ENCODE data around the gene KCNQ1OT1. TPM values are rescaled to one million over a fixed set of nuclear protein-coding genes. Genes with fewer than 3 reads are reported as not detected.

Gene KCNQ1OT1
- total RNA-seq, 2 donors from 2014 or later = 0.52 to 1.1 TPM

GRCh38 chr11:2590131-2590964 is 109.4 kb downstream of the KCNQ1OT1 start:
- ATAC-seq (no peak), DNase-seq (ENCODE audit: low spot score) (no peak)
- H3K9me3 Mint-ChIP-seq = no peaks in the 10 kb centered on the region
- H3K36me3 Mint-ChIP-seq = no peaks in the 10 kb centered on the region
- no peaks in the 10 kb centered on the region for H3K4me1 Mint-ChIP-seq (ENCODE audit: low read depth in 2 of 2)
- H3K27me3 Mint-ChIP-seq = peaks cover 12 to 14% of the 10 kb centered on the region in 2 donors
- no peak overlapping the region for H3K27ac Mint-ChIP-seq
- no peak overlapping the region for H3K4me3 Mint-ChIP-seq

GRCh38 chr11:2589538-2589934 is 110.3 kb downstream of the KCNQ1OT1 start:
- Mint-ChIP-seq H3K27me3 (peaks cover 9 to 10% of the 10 kb centered on the region in 2 donors), H3K27ac (no peak overlapping the region), H3K4me3 (no peak overlapping the region), H3K4me1 (ENCODE audit: low read depth in 2 of 2) (no peaks in the 10 kb centered on the region), H3K36me3 (no peaks in the 10 kb centered on the region), H3K9me3 (no peaks in the 10 kb centered on the region)
- ATAC-seq (no peak), DNase-seq (ENCODE audit: low spot score) (no peak)

DNA sequence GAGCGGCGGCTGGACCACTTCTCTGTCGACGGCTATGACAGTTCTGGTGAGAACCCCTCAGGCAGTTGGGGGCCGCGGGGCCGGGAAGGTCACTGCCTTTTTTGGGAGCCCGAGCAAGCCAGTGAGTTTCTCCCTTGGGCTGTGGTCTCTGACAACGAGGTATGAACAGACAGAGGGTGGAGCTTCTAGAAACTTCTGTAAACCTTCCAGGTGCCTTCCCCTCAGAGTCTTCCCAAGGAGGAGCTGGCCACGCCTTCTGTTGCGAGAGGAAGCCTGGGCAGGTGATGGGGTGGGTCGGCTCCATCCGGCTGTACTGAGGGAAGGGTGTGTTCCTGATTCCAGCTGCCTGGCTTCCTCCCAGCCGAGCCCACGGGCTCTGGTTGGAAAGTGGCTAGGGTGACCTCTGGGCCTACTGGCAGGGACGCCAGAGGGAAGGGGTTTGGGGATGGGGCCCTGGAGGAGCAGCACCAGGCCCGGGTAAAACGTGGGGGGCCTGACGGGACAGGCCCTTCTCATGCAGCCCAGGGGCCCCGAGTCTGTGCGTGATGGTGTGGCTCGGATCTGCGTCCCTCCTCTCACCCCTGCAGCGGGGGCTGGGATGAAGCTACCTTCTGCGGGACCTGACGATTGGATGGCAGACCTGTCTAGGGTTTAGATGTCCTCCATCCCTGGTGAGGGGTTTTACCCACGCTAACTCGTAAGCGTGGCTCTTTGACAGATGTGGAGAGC is 110.8 kb downstream of the KCNQ1OT1 start:
- Mint-ChIP-seq H3K9me3 (no peaks in the 10 kb centered on the region), H3K4me1 (ENCODE audit: low read depth in 2 of 2) (no peaks in the 10 kb centered on the region), H3K36me3 (no peaks in the 10 kb centered on the region), H3K27ac (no peak overlapping the region), H3K27me3 (peaks cover 4% of the 10 kb centered on the region in 2 donors), H3K4me3 (no peak overlapping the region)
- DNase-seq (ENCODE audit: low spot score) (no peak), ATAC-seq (no peak)

DNA sequence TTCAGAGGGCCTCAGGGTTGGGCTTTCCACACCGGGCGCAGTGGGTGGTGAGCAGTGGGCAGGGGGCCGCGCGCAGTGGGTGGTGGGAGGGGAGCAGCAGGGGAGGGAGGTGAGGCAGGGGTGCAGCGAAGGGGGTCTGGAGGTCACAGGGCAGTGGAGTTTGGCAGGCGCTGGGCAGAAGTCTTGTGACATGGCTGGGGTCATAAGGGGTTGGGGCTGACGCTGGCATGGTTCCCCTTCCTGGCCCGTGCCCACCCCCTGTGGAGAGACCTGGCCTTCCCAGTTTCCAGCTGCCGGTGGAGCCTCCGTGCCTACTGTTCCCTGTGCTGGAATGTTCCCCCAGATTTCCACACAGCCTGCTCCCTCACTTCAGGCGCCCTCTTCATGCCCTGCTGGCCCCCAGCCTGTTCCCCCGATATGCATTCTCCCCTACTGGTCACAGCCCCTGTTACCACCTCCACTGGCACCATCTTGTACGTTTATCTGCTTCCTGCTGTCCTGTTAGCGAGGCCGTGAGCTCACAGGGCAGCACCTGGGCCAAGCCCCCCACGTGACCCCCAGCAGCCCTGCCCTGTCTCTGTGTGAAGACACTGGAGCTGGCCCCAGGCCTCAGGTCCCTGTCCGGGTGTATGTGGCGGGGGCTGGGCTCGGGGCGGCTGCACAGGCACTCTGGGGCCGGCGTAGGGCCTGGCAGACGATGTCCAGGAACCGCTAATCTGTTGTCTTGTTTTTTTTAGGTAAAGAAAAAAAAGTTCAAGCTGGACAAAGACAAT is 111.6 kb downstream of the KCNQ1OT1 start:
- Mint-ChIP-seq H3K36me3 (no peaks in the 10 kb centered on the region), H3K4me1 (ENCODE audit: low read depth in 2 of 2) (no peaks in the 10 kb centered on the region), H3K27me3 (no peaks in the 10 kb centered on the region), H3K4me3 (no peak overlapping the region), H3K9me3 (no peaks in the 10 kb centered on the region), H3K27ac (no peak overlapping the region)
- DNase-seq (ENCODE audit: low spot score) = peak; percentile 57
- ATAC-seq = no peak

GRCh38 chr11:2587132-2587930 is 112.5 kb downstream of the KCNQ1OT1 start:
- Mint-ChIP-seq H3K36me3 (no peaks in the 10 kb centered on the region), H3K27ac (no peak overlapping the region), H3K9me3 (no peaks in the 10 kb centered on the region), H3K4me1 (ENCODE audit: low read depth in 2 of 2) (no peaks in the 10 kb centered on the region), H3K27me3 (no peaks in the 10 kb centered on the region), H3K4me3 (no peak overlapping the region)
- peak; percentile 49 for DNase-seq (ENCODE audit: low spot score)
- ATAC-seq = peak in 1 of 2 donors; percentile 2

- ATAC-seq (no peak), DNase-seq (ENCODE audit: low spot score) (peak; percentile 39)
- H3K27ac Mint-ChIP-seq = no peak overlapping the region
- no peak overlapping the region for H3K4me3 Mint-ChIP-seq
- H3K36me3 Mint-ChIP-seq = no peaks in the 10 kb centered on the region
- H3K9me3 Mint-ChIP-seq = no peaks in the 10 kb centered on the region
- no peaks in the 10 kb centered on the region for H3K4me1 Mint-ChIP-seq (ENCODE audit: low read depth in 2 of 2)
- no peaks in the 10 kb centered on the region for H3K27me3 Mint-ChIP-seq
Observed at GRCh38 chr11:2586793-2587131, 113.0 kb downstream of the KCNQ1OT1 start.

DNA sequence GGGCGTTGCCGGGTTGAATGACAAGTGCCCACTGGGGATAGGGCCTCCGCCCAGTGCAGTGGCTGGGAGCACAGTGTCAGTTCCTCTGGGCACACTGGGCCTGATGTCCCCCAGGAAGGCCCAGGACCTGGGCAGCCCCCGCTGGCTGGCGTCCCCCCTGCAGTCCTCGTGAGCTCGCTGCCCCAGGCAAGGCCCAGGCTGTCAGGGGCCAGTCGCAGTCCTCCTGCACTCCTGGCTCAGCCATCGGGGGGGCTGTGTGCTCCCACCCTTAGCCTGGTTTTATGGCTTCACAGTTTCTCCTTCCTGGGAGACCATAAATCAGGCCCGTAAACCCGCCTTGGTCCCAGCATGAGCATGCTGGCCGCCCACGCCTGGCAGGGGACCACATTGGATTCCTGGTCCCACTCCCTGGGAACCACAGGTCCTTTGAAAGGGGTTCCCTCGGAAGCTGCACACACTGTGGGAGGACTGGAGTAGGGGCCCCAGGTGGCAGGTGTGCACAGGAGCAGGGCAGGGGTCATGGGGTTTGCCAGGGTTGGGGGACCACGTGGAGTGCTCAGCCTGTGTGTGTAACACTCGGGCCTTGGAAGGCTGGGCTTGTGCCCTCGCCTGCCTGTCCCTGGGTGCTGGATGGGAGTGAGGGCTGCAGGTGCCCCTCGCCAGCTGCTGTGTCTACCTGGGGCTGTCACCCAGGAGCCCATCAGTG is 113.6 kb downstream of the KCNQ1OT1 start:
- Mint-ChIP-seq H3K4me3 (no peak overlapping the region), H3K27me3 (no peaks in the 10 kb centered on the region)
- peak; percentile 50 for DNase-seq (ENCODE audit: low spot score)

DNA sequence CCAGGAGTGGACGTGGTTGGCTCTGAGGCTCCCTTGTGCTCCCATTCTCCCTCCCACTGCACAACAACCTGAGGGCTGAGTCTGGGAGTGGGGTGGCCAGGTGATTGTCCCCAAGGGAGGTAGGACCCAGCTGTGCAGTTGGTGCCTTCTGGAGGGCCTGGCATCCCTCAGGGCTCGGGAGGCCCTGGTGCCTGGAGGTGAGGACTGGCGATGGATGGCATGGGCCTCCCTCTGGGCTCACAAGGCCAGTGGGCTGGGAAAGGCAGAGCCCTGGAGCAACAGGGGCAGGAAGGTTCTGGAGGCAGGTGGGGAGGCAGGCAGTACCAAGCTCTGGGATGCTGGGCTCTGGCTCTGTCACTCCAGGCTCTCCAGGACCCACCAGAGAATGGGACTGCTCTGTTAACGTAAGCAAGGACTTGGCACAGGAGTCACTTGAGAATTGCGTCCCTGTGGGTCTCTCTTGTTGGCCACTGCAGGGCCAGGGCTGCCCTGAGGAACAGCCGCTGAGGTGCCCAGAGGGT is 114.2 kb downstream of the KCNQ1OT1 start:
- Mint-ChIP-seq H3K27me3 (no peaks in the 10 kb centered on the region), H3K9me3 (no peaks in the 10 kb centered on the region), H3K4me1 (ENCODE audit: low read depth in 2 of 2) (no peaks in the 10 kb centered on the region), H3K36me3 (no peaks in the 10 kb centered on the region), H3K27ac (no peak overlapping the region), H3K4me3 (no peak overlapping the region)
- ATAC-seq = no peak
- DNase-seq (ENCODE audit: low spot score) = no peak

More for the DNA sequence above, 113.6 kb downstream of the KCNQ1OT1 start:
- ATAC-seq = no peak
- Mint-ChIP-seq H3K4me1 (ENCODE audit: low read depth in 2 of 2) (no peaks in the 10 kb centered on the region), H3K9me3 (no peaks in the 10 kb centered on the region), H3K27ac (no peak overlapping the region), H3K36me3 (no peaks in the 10 kb centered on the region)

GRCh38 chr11:2584812-2585565 is 114.8 kb downstream of the KCNQ1OT1 start:
- H3K4me1 Mint-ChIP-seq (ENCODE audit: low read depth in 2 of 2) = no peaks in the 10 kb centered on the region
- DNase-seq (ENCODE audit: low spot score) = peak; percentile 47
- no peaks in the 10 kb centered on the region for H3K27me3 Mint-ChIP-seq
- no peak overlapping the region for H3K4me3 Mint-ChIP-seq
- ATAC-seq = no peak
- H3K36me3 Mint-ChIP-seq = no peaks in the 10 kb centered on the region
- H3K27ac Mint-ChIP-seq = no peak overlapping the region
- H3K9me3 Mint-ChIP-seq = no peaks in the 10 kb centered on the region

- Mint-ChIP-seq H3K36me3 (no peaks in the 10 kb centered on the region), H3K27me3 (no peaks in the 10 kb centered on the region), H3K9me3 (no peaks in the 10 kb centered on the region), H3K27ac (no peak overlapping the region), H3K4me1 (ENCODE audit: low read depth in 2 of 2) (no peaks in the 10 kb centered on the region), H3K4me3 (no peak overlapping the region)
- ATAC-seq (no peak), DNase-seq (ENCODE audit: low spot score) (no peak)
Observed at GRCh38 chr11:2584434-2584811, 115.4 kb downstream of the KCNQ1OT1 start.

DNA sequence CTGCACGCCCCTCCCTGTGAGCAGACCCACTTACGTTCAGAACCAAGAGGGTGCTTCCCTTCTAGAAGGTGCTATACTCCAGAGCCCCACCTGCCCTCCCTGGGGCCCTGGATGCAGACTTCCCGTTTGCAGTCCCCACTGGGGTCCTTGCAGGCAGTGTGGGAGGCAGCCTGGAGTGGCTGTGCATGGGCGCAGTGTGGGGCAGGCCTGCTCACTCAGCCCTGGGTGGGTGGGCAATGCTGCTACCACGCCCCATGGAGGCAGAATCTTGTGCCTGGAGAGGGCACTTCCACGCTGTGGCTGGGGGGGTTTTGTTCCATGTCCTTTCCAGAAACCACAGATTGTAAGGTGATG is 116.2 kb downstream of the KCNQ1OT1 start:
- ATAC-seq (no peak), DNase-seq (ENCODE audit: low spot score) (peak; percentile 57)
- no peaks in the 10 kb centered on the region for H3K4me1 Mint-ChIP-seq (ENCODE audit: low read depth in 2 of 2)
- no peak overlapping the region for H3K27ac Mint-ChIP-seq
- no peaks in the 10 kb centered on the region for H3K36me3 Mint-ChIP-seq
- H3K27me3 Mint-ChIP-seq = no peaks in the 10 kb centered on the region
- H3K4me3 Mint-ChIP-seq = no peak overlapping the region
- no peaks in the 10 kb centered on the region for H3K9me3 Mint-ChIP-seq

DNA sequence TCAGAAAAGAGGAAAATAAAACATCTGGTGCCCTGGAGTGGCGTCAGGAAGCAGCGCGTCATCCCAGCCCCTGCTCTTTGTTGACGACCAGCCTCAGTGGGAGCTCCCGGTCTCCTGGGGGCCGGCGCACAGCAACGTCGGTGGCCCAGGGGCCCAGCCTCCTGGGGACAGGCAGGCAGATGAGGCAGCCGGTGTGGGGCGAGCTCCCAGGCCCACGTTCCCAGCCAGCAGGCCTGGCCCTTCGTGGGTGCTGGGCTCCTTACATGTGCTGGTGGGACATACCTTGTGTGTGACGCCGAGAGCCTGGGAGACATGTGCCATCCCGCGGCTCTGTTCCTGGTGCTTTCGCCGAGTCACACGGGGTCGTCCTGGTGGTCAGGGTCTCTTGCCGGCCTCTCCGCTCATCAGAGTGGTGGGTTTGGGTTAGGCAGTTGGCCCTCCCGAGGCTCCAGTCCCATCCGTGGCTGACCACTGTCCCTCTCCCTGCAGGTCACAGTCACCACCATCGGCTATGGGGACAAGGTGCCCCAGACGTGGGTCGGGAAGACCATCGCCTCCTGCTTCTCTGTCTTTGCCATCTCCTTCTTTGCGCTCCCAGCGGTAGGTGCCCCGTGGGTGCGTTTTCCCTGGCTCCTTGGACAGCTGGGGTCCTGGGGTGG is 116.7 kb downstream of the KCNQ1OT1 start:
- no peaks in the 10 kb centered on the region for H3K9me3 Mint-ChIP-seq
- H3K36me3 Mint-ChIP-seq = no peaks in the 10 kb centered on the region
- no peaks in the 10 kb centered on the region for H3K27me3 Mint-ChIP-seq
- H3K4me3 Mint-ChIP-seq = no peak overlapping the region
- ATAC-seq (no peak), DNase-seq (ENCODE audit: low spot score) (peak; percentile 48)
- H3K4me1 Mint-ChIP-seq (ENCODE audit: low read depth in 2 of 2) = no peaks in the 10 kb centered on the region
- no peak overlapping the region for H3K27ac Mint-ChIP-seq

Measured in natural killer cell treated with Interleukin-12 subunit alpha and Interleukin-12 subunit beta and Interleukin-15 and Interleukin-18, amount 100 ng/mL, for 72 hours (primary cell).